HepG2 (cell line): ENCODE results near the gene ACACB. TPM values are rescaled to one million over a fixed set of nuclear protein-coding genes. Genes with fewer than 3 reads are reported as not detected.

Experiments
- GTF3A ChIP-seq: sonication (generic); formaldehyde crosslinking; conservative IDR thresholded peaks from 2 replicates; pipeline ENCODE4 v1.4.0; 2020; ENCODE audit warnings: mild to moderate bottlenecking, missing genetic modification reagents
- HBP1 ChIP-seq: IDR thresholded peaks from 2 replicates; pipeline ENCODE4 v1.6.1; 2016; ENCODE audit warnings: low read depth, control low read depth
- HOXA3 ChIP-seq: sonication (generic); formaldehyde crosslinking; IDR thresholded peaks from 2 replicates; pipeline ENCODE4 v1.5.0; 2020; ENCODE audit warnings: missing genetic modification reagents
- MEIS1 ChIP-seq: sonication (generic); formaldehyde crosslinking; IDR thresholded peaks from 2 replicates; pipeline ENCODE4 v1.9.0; 2021; ENCODE audit warnings: mild to moderate bottlenecking, missing genetic modification reagents, moderate library complexity, borderline replicate concordance
- MIER2 ChIP-seq: IDR thresholded peaks from 2 replicates; pipeline ENCODE4 v1.6.1; 2016; ENCODE audit warnings: missing biosample characterization, missing genetic modification reagents
- NRL ChIP-seq: sonication (generic); formaldehyde crosslinking; IDR thresholded peaks from 2 replicates; pipeline ENCODE4 v1.5.0; 2020; ENCODE audit warnings: missing genetic modification reagents, mild to moderate bottlenecking, moderate library complexity, borderline replicate concordance
- SMC3 ChIP-seq: IDR thresholded peaks from 2 replicates; pipeline ENCODE4 v1.6.1; 2011; ENCODE audit warnings: low read length, improper control_type of control experiment
- STAG1 ChIP-seq: sonication (generic); formaldehyde crosslinking; IDR thresholded peaks from 2 replicates; pipeline ENCODE4 v1.4.0; 2020; ENCODE audit warnings: missing genetic modification reagents
- SYNCRIP ChIP-seq: fragments of 200-400 bp; formaldehyde crosslinking; IDR thresholded peaks from 2 replicates; pipeline ENCODE4 v1.6.1; 2018; ENCODE audit warnings: mild to moderate bottlenecking, low read depth, low read length; ENCODE audit not compliant: insufficient read depth
- THAP9 ChIP-seq: sonication (generic); formaldehyde crosslinking; IDR thresholded peaks from 2 replicates; pipeline ENCODE4; 2020; ENCODE audit warnings: missing genetic modification reagents, mild to moderate bottlenecking, borderline replicate concordance
- ZBTB3 ChIP-seq: sonication (generic); formaldehyde crosslinking; IDR thresholded peaks from 2 replicates; pipeline ENCODE4 v1.4.0; 2020; ENCODE audit warnings: low read depth, mild to moderate bottlenecking, moderate library complexity, missing genetic modification reagents, borderline replicate concordance
- ZBTB46 ChIP-seq: sonication (generic); formaldehyde crosslinking; IDR thresholded peaks from 2 replicates; pipeline ENCODE4 v1.4.0; 2020; ENCODE audit warnings: mild to moderate bottlenecking, missing genetic modification reagents, borderline replicate concordance
- ZC3H4 ChIP-seq: sonication (generic); formaldehyde crosslinking; IDR thresholded peaks from 2 replicates; pipeline ENCODE4 v1.4.0; 2020; ENCODE audit warnings: missing genetic modification reagents, borderline replicate concordance
- ZKSCAN1 ChIP-seq: fragments of 150-350 bp; IDR thresholded peaks from 2 replicates; pipeline ENCODE4 v1.6.1; 2014; ENCODE audit warnings: low read length
- ZNF30 ChIP-seq: sonication (generic); formaldehyde crosslinking; IDR thresholded peaks from 2 replicates; pipeline ENCODE4 v1.5.0; 2020; ENCODE audit warnings: mild to moderate bottlenecking, missing genetic modification reagents
- ZNF512B ChIP-seq: sonication (generic); formaldehyde crosslinking; IDR thresholded peaks from 2 replicates; pipeline ENCODE4 v1.5.1; 2020; ENCODE audit warnings: missing genetic modification reagents, mild to moderate bottlenecking, borderline replicate concordance
- ZNF589 ChIP-seq: sonication (generic); formaldehyde crosslinking; conservative IDR thresholded peaks from 2 replicates; pipeline ENCODE4 v1.8.0; 2022; ENCODE audit warnings: mild to moderate bottlenecking, moderate library complexity, missing genetic modification reagents
- ZNF597 ChIP-seq: sonication (generic); formaldehyde crosslinking; IDR thresholded peaks from 2 replicates; pipeline ENCODE4 v1.5.0; 2020; ENCODE audit warnings: missing genetic modification reagents
- polyA plus RNA-seq, 8 experiments: library from polyadenylated mRNA; depleted of rRNA in 3 of 8; stranded (reverse) in 7 of 8; unstranded in 1 of 8; fragments of >200 nt; fragmentation: Illumina TruSeq in 4 of 8; extraction: Trizol in 4 of 8; gene quantifications; 2 replicates each; pipeline versions ENCODE4 v1.2.1 to v1.2.3, GENCODE V29; 2011 to 2016; ENCODE audit warnings: low read depth in 4 of 8, missing spikeins in 1 of 8, mixed read lengths in 1 of 8; ENCODE audit not compliant: insufficient read depth in 1 of 8
- total RNA-seq, 5 experiments: library from RNA; depleted of rRNA; stranded (reverse); fragments of >200 nt; fragmentation: Illumina TruSeq; extraction: Trizol; gene quantifications; 2 replicates each; pipeline ENCODE4 v1.2.3, GENCODE V29; 2016; ENCODE audit warnings: low read depth in 1 of 5

Gene ACACB
- total and polyA plus RNA-seq, 2 of the 13 experiments (the other 11 are each of a cell fraction or from before 2014, with no cell fraction given), result 6.2 to 8.6 TPM

- TF ChIP-seq SMC3 (peak; percentile 54), ZNF597 (CRISPR knock-in tag) (no peak), MIER2 (CRISPR knock-in tag) (peak; percentile 66; the same call in 1 of the 2 replicates), THAP9 (CRISPR knock-in tag) (peak; percentile 92), HBP1 (CRISPR knock-in tag) (peak; percentile 86), ZC3H4 (CRISPR knock-in tag) (no peak; the same call in 1 of the 2 replicates), ZKSCAN1 (no peak), GTF3A (CRISPR knock-in tag) (no peak), HOXA3 (peak; percentile 97), ZNF512B (CRISPR knock-in tag) (no peak), STAG1 (CRISPR knock-in tag) (peak; percentile 98), NRL (peak; percentile 85; the same call in 1 of the 2 replicates), ZBTB46 (CRISPR knock-in tag) (no peak), ZNF589 (CRISPR knock-in tag) (peak; percentile 99), ZNF30 (CRISPR knock-in tag) (peak; percentile 57; the same call in 1 of the 2 replicates), MEIS1 (CRISPR knock-in tag) (peak; percentile 81; the same call in 1 of the 2 replicates), ZBTB3 (CRISPR knock-in tag) (peak; percentile 60; the same call in 1 of the 2 replicates), SYNCRIP (no peak)
These were observed 23.1 kb upstream of the ACACB start, which contains the start of gene ALKBH2 (continued) for GRCh38 chr12:109093022-109093918.
